Nephron progenitor cell (in vitro differentiated cells): ENCODE data around the gene TYROBP.
A peak's percentile ranks its signal among the peaks of the same experiment; 100 is the strongest.

Source experiments
- DNase-seq: peaks from one replicate; pipeline ENCODE4 v3.0.0; 2021
- H3K27ac Mint-ChIP-seq: 2 replicates; pipeline ENCODE4 v1.8.0; 2021; ENCODE audit warnings: mild to moderate bottlenecking, moderate library complexity, mixed read lengths
- H3K27me3 Mint-ChIP-seq: 2 replicates; pipeline ENCODE4 v1.8.0; 2021; ENCODE audit warnings: mild to moderate bottlenecking, low read depth, mixed read lengths; ENCODE audit not compliant: poor library complexity
- H3K36me3 Mint-ChIP-seq: 2 replicates; pipeline ENCODE4 v1.8.0; 2021; ENCODE audit warnings: low read depth, mixed read lengths
- H3K4me1 Mint-ChIP-seq: 2 replicates; pipeline ENCODE4 v1.8.0; 2021; ENCODE audit warnings: mixed read lengths
- H3K4me3 Mint-ChIP-seq: 2 replicates; pipeline ENCODE4 v1.8.0; 2021; ENCODE audit warnings: mild to moderate bottlenecking, moderate library complexity, mixed read lengths
- H3K9me3 Mint-ChIP-seq: 2 replicates; pipeline ENCODE4 v1.8.0; 2021; ENCODE audit warnings: mild to moderate bottlenecking, moderate library complexity, mixed read lengths
- TF ChIP-seq, protein P1 (sequence below): fragments of 200-600 bp; sonication (generic); IDR thresholded peaks from 2 replicates; pipeline ENCODE4 v1.5.0; 2021; ENCODE audit warnings: antibody characterized with exemption

TYROBP gene

DNA sequence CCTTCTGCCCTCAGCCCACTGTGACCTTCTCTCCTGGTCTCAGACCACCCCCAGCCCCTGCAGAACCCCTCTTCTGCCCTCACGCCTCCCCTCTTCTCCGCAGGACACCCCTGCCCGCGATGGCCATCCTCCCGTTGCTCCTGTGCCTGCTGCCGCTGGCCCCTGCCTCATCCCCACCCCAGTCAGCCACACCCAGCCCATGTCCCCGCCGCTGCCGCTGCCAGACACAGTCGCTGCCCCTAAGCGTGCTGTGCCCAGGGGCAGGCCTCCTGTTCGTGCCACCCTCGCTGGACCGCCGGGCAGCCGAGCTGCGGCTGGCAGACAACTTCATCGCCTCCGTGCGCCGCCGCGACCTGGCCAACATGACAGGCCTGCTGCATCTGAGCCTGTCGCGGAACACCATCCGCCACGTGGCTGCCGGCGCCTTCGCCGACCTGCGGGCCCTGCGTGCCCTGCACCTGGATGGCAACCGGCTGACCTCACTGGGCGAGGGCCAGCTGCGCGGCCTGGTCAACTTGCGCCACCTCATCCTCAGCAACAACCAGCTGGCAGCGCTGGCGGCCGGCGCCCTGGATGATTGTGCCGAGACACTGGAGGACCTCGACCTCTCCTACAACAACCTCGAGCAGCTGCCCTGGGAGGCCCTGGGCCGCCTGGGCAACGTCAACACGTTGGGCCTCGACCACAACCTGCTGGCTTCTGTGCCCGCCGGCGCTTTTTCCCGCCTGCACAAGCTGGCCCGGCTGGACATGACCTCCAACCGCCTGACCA lies 31.4 kb upstream of the TYROBP start:
- H3K27ac Mint-ChIP-seq: no peak overlapping the region
- no peaks in the 10 kb centered on the region for H3K9me3 Mint-ChIP-seq
- H3K27me3 Mint-ChIP-seq: no peaks in the 10 kb centered on the region
- DNase-seq: no peak
- peaks cover 33% of the 10 kb centered on the region for H3K4me1 Mint-ChIP-seq
- TF ChIP-seq, protein P1, sequence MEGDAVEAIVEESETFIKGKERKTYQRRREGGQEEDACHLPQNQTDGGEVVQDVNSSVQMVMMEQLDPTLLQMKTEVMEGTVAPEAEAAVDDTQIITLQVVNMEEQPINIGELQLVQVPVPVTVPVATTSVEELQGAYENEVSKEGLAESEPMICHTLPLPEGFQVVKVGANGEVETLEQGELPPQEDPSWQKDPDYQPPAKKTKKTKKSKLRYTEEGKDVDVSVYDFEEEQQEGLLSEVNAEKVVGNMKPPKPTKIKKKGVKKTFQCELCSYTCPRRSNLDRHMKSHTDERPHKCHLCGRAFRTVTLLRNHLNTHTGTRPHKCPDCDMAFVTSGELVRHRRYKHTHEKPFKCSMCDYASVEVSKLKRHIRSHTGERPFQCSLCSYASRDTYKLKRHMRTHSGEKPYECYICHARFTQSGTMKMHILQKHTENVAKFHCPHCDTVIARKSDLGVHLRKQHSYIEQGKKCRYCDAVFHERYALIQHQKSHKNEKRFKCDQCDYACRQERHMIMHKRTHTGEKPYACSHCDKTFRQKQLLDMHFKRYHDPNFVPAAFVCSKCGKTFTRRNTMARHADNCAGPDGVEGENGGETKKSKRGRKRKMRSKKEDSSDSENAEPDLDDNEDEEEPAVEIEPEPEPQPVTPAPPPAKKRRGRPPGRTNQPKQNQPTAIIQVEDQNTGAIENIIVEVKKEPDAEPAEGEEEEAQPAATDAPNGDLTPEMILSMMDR: no peak
- peaks cover 31% of the 10 kb centered on the region for H3K36me3 Mint-ChIP-seq
- no peak overlapping the region for H3K4me3 Mint-ChIP-seq

DNA sequence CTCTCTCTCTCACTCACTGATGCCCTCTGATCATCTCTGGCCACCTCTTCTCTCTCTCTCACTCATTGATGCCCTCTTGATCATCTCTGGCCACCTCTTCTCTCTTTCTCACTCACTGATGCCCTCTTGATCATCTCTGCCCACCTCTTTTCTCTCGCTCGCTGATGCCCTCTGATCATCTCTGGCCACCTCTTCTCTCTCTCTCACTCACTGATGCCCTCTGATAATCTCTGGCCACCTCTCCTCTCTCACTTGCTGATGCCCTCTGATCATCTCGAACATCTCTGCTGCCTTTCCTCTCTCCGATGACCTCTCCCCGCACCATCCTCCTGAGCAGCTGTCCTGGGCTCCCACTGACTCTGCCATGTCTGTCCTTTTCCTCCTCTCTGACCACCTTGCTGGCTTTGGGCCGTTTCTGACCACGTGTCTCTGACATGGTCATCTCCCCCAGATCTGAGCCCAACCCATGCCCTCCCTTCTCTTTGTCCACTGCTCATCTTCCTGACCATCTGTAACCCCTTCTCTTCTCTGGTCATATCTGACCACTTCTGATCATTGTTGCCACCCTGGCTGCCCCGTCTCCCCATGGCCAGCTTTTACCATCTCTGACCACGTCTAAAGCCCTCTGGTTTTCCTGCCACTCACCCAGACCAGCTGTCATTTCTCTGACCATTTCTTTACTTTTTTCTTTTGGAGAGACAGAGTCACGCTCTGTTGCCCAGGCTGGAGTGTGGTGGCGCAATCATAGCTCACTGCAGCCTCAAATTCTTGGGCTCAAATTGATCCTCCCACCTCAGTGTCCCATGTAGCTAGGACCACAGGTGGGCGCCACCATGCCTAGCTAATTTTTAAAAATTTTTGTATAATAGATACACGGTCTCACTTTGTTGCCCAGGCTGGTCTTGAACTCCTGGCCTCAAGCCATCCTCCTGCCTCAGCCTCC lies 30.5 kb upstream of the TYROBP start:
- DNase-seq: no peak
- Mint-ChIP-seq H3K27ac (no peak overlapping the region), H3K4me3 (peak overlapping the region; percentile 83), H3K36me3 (peaks cover 22% of the 10 kb centered on the region), H3K27me3 (no peaks in the 10 kb centered on the region), H3K9me3 (no peaks in the 10 kb centered on the region), H3K4me1 (peaks cover 33% of the 10 kb centered on the region)
- TF ChIP-seq, protein P1: no peak

DNA sequence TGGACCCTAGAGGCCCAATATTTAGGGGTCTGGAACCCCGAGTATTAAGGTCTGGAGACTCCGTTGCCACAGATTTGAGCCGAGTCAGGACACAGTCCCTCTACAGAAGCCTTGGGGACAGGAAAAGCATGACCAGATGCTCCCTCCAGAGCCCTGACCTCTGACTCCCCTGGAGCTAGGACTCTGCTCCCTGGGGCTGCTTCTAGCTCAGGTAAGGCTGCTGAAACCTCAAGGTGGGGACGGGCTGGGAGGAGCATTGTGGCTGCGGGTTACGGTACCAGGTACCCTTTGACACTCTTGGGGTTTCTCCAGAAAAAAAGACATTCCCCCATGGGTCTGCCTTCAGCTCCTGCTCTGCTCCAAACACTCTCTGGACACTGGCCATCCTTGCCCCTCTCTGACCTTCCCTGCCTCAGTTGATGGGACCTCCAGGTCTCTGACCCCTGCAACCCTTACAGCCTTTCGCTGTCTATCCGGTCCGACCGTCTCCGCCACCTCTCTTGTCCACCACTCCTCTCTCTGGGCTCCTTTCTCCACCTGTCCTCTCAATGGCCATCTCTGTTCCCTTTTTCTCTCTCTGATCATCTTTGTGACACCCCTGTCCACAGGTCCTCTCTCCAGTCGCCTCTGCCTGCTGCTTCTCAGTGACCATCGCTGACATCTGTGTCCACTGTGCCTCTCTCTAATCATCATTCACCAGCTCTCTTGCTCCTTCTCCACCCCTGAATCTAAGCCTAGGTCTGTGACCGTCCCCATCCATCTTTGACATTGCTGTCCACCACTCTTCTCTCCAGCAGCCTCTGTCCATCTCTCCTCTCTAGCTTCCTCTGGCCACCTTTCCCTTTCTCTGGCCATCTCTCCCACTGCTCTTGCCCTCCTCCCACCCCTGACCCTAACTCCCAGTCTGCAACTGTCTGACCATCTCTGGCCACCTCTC lies 29.5 kb upstream of the TYROBP start:
- Mint-ChIP-seq H3K27me3 (peaks cover 3% of the 10 kb centered on the region), H3K4me3 (peak overlapping the region; percentile 83), H3K4me1 (peaks cover 33% of the 10 kb centered on the region), H3K36me3 (peaks cover 20% of the 10 kb centered on the region), H3K9me3 (no peaks in the 10 kb centered on the region), H3K27ac (peak overlapping the region; percentile 60)
- no peak for DNase-seq
- TF ChIP-seq, protein P1: no peak

DNA sequence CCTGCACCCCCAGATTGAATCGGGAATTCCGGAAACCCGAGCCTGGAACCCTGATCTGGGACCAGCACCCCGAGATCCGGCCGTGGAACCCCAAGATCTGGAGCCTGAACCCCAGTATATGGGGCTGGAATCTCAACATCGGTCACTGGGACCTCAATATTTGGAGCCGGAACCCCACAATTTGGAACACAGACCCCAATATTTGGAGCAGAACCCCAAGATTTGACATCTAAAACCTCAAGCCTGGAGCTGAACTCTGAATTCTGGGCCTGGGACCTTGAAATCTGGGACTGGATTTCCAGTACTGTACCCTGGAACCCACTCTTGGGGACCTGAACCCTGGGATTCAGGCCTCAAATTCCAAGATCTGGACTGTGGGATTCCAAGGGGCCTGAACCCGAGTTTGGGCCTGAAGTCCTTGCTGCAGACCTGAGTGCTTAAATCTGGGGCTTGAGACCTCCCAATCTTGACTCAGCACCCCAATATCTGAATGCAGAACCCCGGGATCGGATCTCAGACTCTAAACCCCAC lies 28.7 kb upstream of the TYROBP start:
- H3K36me3 Mint-ChIP-seq: peaks cover 15% of the 10 kb centered on the region
- H3K9me3 Mint-ChIP-seq: no peaks in the 10 kb centered on the region
- peak overlapping the region; percentile 83 for H3K4me3 Mint-ChIP-seq
- H3K27me3 Mint-ChIP-seq: peaks cover 8% of the 10 kb centered on the region
- TF ChIP-seq, protein P1: no peak
- DNase-seq: no peak
- peaks cover 33% of the 10 kb centered on the region for H3K4me1 Mint-ChIP-seq
- no peak overlapping the region for H3K27ac Mint-ChIP-seq

DNA sequence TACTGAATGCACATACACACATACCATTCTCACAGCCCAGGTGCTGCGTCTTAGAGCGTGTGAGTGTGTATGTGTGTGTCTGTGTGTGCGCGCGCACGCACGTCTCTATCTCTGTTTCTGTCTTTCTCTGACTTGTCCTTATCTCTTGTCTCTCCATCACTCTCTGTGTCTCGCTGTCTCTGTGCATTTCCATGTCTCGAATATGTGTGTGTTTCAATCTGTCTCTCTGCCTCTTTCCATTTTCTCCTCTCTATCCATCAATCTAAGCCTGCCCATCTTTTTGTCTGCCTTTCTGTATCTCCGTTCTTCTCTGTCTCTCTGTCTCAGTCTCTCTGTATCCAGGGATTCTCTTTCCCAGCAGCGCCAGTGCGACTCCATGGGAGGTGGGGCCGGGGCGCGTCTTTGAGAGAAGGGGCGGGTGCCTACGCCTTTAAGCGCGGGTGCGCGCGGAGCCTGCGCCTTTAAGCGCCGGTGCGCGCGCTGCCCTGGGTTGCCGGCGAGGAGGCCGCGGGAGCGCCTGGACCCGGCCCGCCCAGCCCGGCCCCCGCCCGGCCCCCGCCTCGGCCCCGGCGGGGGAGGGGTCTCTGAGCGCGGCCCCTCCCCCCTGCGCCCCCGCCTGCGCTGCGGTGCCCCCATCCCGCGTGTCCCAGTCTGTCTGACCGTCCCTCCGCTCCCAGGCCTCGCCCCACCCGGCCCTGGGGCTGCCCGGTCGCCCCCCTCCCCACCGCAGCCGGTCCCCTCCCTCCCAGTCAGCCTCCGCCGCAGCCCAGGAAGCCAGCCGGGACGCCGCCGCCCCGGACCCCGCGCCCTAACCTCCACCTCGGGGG lies 28.0 kb upstream of the TYROBP start, which contains the start of gene LRFN3:
Gene LRFN3 (plus strand): TSS at position 464 of the 827 bp plus-strand sequence. CDS start 3,052 bp downstream, outside the sequence.
- DNase-seq: peak; percentile 80
- H3K27ac Mint-ChIP-seq: no peak within 1 kb of the TSS

More for the DNA sequence above, 28.0 kb upstream of the TYROBP start, which contains the start of gene LRFN3:
- H3K4me3 Mint-ChIP-seq: peak within 1 kb of the TSS; percentile 92
- peaks cover 8% of the 10 kb centered on the region for H3K27me3 Mint-ChIP-seq
- TF ChIP-seq, protein P1: no peak
- peaks cover 11% of the 10 kb centered on the region for H3K36me3 Mint-ChIP-seq
- H3K4me1 Mint-ChIP-seq: peaks cover 34% of the 10 kb centered on the region
- H3K9me3 Mint-ChIP-seq: no peaks in the 10 kb centered on the region
